Tibial nerve (tissue), 4 donors: ENCODE measurements around the gene PDGFB. TPM values are rescaled to one million over a fixed set of nuclear protein-coding genes. Genes with fewer than 3 reads are reported as not detected.
A peak's percentile ranks its signal among the peaks of the same experiment; 100 is the strongest.

Experiments used
- DNase-seq, 2 donors: peaks; one replicate each; pipeline ENCODE4 v3.0.0-alpha.2; 2019; ENCODE audit warnings: low spot score in 2 of 2
- H3K27ac ChIP-seq, 4 donors: fragments of 200-600 bp; sonication (generic) in 3 of 4; one replicate each; pipeline ENCODE4 v1.5.1; 2017 to 2019; ENCODE audit warnings: mild to moderate bottlenecking in 1 of 4
- H3K27me3 ChIP-seq, 2 donors: fragments of 200-600 bp; sonication (generic) in 1 of 2; one replicate each; pipeline versions ENCODE4 v1.5.1 to v1.6.0; 2017 to 2019
- H3K36me3 ChIP-seq, 3 donors: fragments of 200-600 bp; sonication (generic); one replicate each; pipeline ENCODE4 v1.5.1; 2018 to 2019
- H3K4me1 ChIP-seq, 4 donors: fragments of 200-600 bp; sonication (generic) in 3 of 4; one replicate each; pipeline ENCODE4 v1.5.1; 2017 to 2019
- H3K4me3 ChIP-seq, 4 donors: fragments of 200-600 bp; sonication (generic) in 3 of 4; one replicate each; pipeline ENCODE4 v1.5.1; 2017 to 2019; ENCODE audit warnings: mild to moderate bottlenecking in 1 of 4, moderate library complexity in 1 of 4
- H3K9me3 ChIP-seq, 4 donors: fragments of 200-600 bp; sonication (generic) in 3 of 4; one replicate each; pipeline ENCODE4 v1.5.1; 2017 to 2019
- EP300 ChIP-seq, 2 donors: sonication (generic); formaldehyde crosslinking; IDR thresholded peaks; one replicate each; pipeline ENCODE4 v1.6.1; 2017; ENCODE audit warnings: antibody characterized with exemption in 2 of 2, mild to moderate bottlenecking in 1 of 2
- POLR2A ChIP-seq, 2 donors: fragments of 450-650 bp; IDR thresholded peaks; one replicate each; pipeline ENCODE4 v1.6.1; 2017; ENCODE audit warnings: antibody characterized with exemption in 2 of 2, mild to moderate bottlenecking in 2 of 2, moderate library complexity in 2 of 2
- WGBS, 2 donors: methylation state at CpG; one replicate each; pipeline ENCODE4 v1.1.5; 2018; 5-methylcytosine and 5-hydroxymethylcytosine counted together
- total RNA-seq, 4 donors: library from RNA; depleted of rRNA; stranded (reverse); fragments of >200 nt; gene quantifications; one replicate each; pipeline ENCODE4 v1.1.0, GENCODE V29; 2016
- TF ChIP-seq, protein P1 (sequence below), 5 experiments: fragments of 200-600 bp in 3 of 5; fragments of 450-650 bp in 2 of 5; sonication (generic) in 3 of 5; IDR thresholded peaks; one replicate each; pipeline ENCODE4 v1.5.1; 2016 to 2019; ENCODE audit warnings: antibody characterized with exemption in 5 of 5, mild to moderate bottlenecking in 3 of 5, moderate library complexity in 2 of 5

The PDGFB gene
- total RNA-seq, 4 donors from 2014 or later, result 7.5 to 22.2 (median 10.2) TPM

DNA sequence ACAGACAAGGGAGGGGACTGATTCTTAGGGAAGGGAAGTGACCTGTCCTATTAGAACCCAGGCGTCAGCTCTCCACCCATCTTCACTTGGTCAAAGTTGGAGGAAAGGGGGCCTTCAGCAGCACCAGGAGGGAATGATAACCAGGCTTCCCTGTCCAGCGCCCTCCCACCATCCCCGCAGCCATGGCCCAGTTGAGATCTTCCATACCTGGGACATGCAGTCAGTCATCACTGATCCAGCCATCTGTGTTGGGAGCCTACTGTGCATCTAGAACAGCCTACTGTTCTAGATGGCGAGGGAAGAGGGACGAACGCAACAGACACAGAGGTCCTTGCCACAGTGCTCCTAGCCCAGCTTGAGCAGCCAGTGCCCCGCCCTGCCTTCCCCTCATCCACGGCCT lies 40.6 kb downstream of the PDGFB start:
- H3K9me3 ChIP-seq, result no peaks in the 10 kb centered on the region
- 91 to 96% methylated on average over 8 of the region's 8 CpGs for WGBS, 2 donors
- H3K36me3 ChIP-seq, result no peaks in the 10 kb centered on the region
- H3K27me3 ChIP-seq, result no peaks in the 10 kb centered on the region
- H3K4me3 ChIP-seq, result no peak overlapping the region
- TF ChIP-seq, protein P1, sequence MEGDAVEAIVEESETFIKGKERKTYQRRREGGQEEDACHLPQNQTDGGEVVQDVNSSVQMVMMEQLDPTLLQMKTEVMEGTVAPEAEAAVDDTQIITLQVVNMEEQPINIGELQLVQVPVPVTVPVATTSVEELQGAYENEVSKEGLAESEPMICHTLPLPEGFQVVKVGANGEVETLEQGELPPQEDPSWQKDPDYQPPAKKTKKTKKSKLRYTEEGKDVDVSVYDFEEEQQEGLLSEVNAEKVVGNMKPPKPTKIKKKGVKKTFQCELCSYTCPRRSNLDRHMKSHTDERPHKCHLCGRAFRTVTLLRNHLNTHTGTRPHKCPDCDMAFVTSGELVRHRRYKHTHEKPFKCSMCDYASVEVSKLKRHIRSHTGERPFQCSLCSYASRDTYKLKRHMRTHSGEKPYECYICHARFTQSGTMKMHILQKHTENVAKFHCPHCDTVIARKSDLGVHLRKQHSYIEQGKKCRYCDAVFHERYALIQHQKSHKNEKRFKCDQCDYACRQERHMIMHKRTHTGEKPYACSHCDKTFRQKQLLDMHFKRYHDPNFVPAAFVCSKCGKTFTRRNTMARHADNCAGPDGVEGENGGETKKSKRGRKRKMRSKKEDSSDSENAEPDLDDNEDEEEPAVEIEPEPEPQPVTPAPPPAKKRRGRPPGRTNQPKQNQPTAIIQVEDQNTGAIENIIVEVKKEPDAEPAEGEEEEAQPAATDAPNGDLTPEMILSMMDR (IDR thresholded peaks at IDR 0.05), result no peak
- TF ChIP-seq POLR2A (IDR thresholded peaks at IDR 0.05) (no peak), EP300 (IDR thresholded peaks at IDR 0.05) (no peak)
- no peak overlapping the region for H3K27ac ChIP-seq
- peaks cover 0 to 15% (median 5%) of the 10 kb centered on the region in 4 donors for H3K4me1 ChIP-seq
- DNase-seq, result no peak

DNA sequence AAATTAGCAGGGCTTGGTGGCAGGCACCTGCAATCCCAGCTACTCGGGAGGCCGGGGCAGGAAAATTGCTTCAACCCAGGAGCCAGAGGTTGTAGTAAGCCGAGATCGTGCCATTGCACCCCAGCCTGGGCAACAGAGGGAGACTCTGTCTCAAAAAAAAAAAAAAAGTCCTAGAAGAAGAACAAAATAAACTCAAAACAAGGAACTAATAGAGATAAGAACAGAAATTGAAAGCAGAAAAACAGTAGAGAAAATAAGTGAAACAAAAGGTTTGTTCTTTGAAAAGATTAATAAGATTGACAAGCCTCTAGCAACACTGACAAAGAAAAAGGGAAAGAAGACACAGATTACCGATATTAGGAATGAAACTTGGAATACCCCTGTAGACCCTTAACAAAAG lies 47.2 kb downstream of the PDGFB start:
- Histone ChIP-seq H3K27me3 (peaks cover 0 to 6% of the 10 kb centered on the region in 2 donors), H3K4me3 (no peak overlapping the region), H3K9me3 (peaks cover 0 to 7% (median 0%) of the 10 kb centered on the region in 4 donors), H3K27ac (no peak overlapping the region), H3K4me1 (no peaks in the 10 kb centered on the region), H3K36me3 (no peaks in the 10 kb centered on the region)
- WGBS, 2 donors, result 75 to 86% methylated on average over 5 of the region's 5 CpGs
- no peak for TF ChIP-seq POLR2A (IDR thresholded peaks at IDR 0.05)
- TF ChIP-seq, protein P1 (IDR thresholded peaks at IDR 0.05), result no peak
- no peak for TF ChIP-seq EP300 (IDR thresholded peaks at IDR 0.05)
- DNase-seq, result no peak

DNA sequence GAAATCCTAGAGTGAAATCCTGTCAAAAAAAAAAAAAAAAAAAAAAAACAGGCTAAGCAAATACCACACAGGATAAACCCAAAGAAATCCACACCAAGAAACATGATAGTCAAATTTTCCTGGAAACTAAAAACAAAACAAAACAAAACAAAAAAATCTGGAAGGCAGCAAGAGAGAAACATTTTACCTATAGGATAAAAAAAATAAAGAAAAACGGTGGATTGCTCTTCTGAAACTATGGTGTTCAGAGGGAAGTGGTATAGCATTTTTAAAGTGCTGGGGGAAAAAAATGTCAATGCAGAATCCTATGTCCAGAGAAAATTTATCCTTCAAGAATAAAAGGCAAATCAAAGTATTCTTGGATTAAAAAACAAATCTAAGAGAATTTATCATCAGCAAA lies 50.7 kb downstream of the PDGFB start:
- 45 to 87% methylated on average over 1 of the region's 1 CpG for WGBS, 2 donors
- Histone ChIP-seq H3K4me1 (no peaks in the 10 kb centered on the region), H3K27me3 (peaks cover 0 to 6% of the 10 kb centered on the region in 2 donors), H3K9me3 (peaks cover 0 to 7% (median 0%) of the 10 kb centered on the region in 4 donors), H3K4me3 (no peak overlapping the region), H3K36me3 (no peaks in the 10 kb centered on the region), H3K27ac (no peak overlapping the region)
- DNase-seq, result no peak
- TF ChIP-seq, protein P1 (IDR thresholded peaks at IDR 0.05), result no peak
- no peak for TF ChIP-seq POLR2A (IDR thresholded peaks at IDR 0.05)
- TF ChIP-seq EP300 (IDR thresholded peaks at IDR 0.05), result no peak

DNA sequence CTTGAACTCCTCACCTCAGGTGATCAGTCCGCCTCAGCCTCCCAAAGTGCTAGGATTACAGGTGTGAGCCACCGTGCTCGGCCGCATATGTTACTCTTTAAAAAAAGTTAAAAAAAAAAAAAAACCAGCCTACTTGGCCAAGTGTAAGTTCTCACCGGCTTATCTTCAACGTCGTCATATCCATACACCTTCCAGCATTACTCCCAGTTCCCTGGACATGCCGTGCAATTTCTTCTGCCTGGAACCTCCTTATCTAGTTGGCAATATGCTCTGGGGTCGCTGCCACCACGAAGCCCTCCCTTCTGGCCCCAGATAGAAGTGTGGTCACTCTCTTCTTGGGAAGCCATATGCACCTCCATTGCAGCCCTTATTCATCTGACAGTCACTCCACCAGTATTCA lies 56.0 kb downstream of the PDGFB start:
- Histone ChIP-seq H3K36me3 (no peaks in the 10 kb centered on the region), H3K4me1 (peaks cover 0 to 24% (median 3%) of the 10 kb centered on the region in 4 donors), H3K27ac (no peak overlapping the region), H3K4me3 (no peak overlapping the region), H3K27me3 (no peaks in the 10 kb centered on the region), H3K9me3 (peaks cover 0 to 2% (median 0%) of the 10 kb centered on the region in 4 donors)
- DNase-seq, result no peak
- TF ChIP-seq, protein P1 (IDR thresholded peaks at IDR 0.05), result no peak
- TF ChIP-seq EP300 (IDR thresholded peaks at IDR 0.05) (no peak), POLR2A (IDR thresholded peaks at IDR 0.05) (no peak)
- WGBS, 2 donors, result 89 to 91% methylated on average over 10 of the region's 10 CpGs

DNA sequence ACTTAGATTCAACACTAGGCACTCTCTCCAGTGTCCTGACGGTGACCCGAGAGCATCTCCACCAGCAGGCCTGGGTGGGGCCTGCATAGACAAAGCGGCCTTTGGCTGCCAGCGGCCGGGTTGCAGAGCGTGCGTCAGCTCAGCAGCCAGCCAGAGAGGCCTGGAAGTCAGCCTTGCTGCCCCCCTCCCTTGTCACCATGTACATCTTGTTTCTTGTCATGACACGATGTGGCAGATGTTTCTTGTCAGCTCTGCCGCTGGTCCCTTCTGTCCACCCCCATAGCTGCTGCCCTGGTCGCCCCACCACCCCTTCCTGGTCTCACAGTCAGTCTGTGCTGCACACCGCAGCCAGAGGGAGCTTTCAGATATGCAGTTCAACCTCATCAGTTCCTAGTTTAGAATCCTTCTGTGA lies 59.2 kb downstream of the PDGFB start:
- peak in 1 of 2 donors; percentile 42 for DNase-seq
- H3K9me3 ChIP-seq, result peaks cover 0 to 10% (median 0%) of the 10 kb centered on the region in 4 donors
- peaks cover 0 to 26% (median 3%) of the 10 kb centered on the region in 4 donors for H3K4me1 ChIP-seq
- no peaks in the 10 kb centered on the region for H3K27me3 ChIP-seq
- 27 to 53% methylated on average over 9 to 11 of the region's 11 CpGs for WGBS, 2 donors
- H3K4me3 ChIP-seq, result no peak overlapping the region
- no peaks in the 10 kb centered on the region for H3K36me3 ChIP-seq
- peak overlapping the region; percentile 5 to 81 (median 49) for H3K27ac ChIP-seq
- TF ChIP-seq POLR2A (IDR thresholded peaks at IDR 0.05) (no peak), EP300 (IDR thresholded peaks at IDR 0.05) (peak; percentile 43 to 69)
- TF ChIP-seq, protein P1 (IDR thresholded peaks at IDR 0.05), result peak; percentile 12 to 64 (median 47)
